OCI-LY3 (cell line): ENCODE measurements around the gene ACOT9.

ENCODE experiments used
- CTCF ChIP-seq: fragments of 200-600, 300-600 bp; sonication (generic); IDR thresholded peaks from 2 replicates; pipeline ENCODE4 v1.5.1; 2014; ENCODE audit warnings: antibody characterized with exemption, low read length, low read depth
- EZH2phosphoT487 ChIP-seq: fragments of 200-600 bp; shearing (Covaris generic); IDR thresholded peaks from 2 replicates; pipeline ENCODE4 v1.6.1; 2018; ENCODE audit warnings: antibody characterized with exemption, mixed run types, low read depth

- TF ChIP-seq CTCF: no peak
- TF ChIP-seq EZH2phosphoT487: no peak
Measured at GRCh38 chrX:23692166-23692565, 50.9 kb downstream of the ACOT9 start.
